GM12878 (cell line): ENCODE data around the gene HBB. TPM values are rescaled to one million over a fixed set of nuclear protein-coding genes. Genes with fewer than 3 reads are reported as not detected.

ENCODE experiments used
- ATAC-seq: fragments of 200-7000 bp; cut with Tn5 transposase; 3 replicates; pipeline ENCODE4 v1.9.1; 2020; ENCODE audit warnings: mild to moderate bottlenecking, moderate library complexity
- BruUV-seq: library from RNA; stranded (reverse); fragments of 400-500 nt; replicated peaks from 2 replicates; lab custom pipeline; 2021; lab: Mats Ljungman, UMichigan
- CTCF ChIA-PET: fragments of 300-600 bp; sonication (Branson Sonifier 250); formaldehyde crosslinking; extraction: SDS; loops from one replicate; lab custom pipeline; 2021; ENCODE audit warnings: inconsistent platforms; lab: Yijun Ruan, JAX
- POLR2A ChIA-PET: fragments of 350-600 bp; formaldehyde crosslinking; extraction: SDS; loops from one replicate; lab custom pipeline; 2021; ENCODE audit warnings: inconsistent platforms; lab: Charles Lee
- RAD21 ChIA-PET: fragments of 300-600 bp; sonication (Branson Sonifier 250); formaldehyde crosslinking; loops from one replicate; lab custom pipeline; 2023; ENCODE audit warnings: antibody characterized with exemption; ENCODE audit not compliant: unreplicated experiment; lab: Charles Lee
- SMC1A ChIA-PET: fragments of 300-600 bp; sonication (Branson Sonifier 250); formaldehyde crosslinking; loops from one replicate; lab custom pipeline; 2023; ENCODE audit not compliant: unreplicated experiment, uncharacterized antibody; lab: Charles Lee
- DNase-seq: peaks from one replicate; pipeline ENCODE4 v3.0.0-alpha.2; 2011; ENCODE audit warnings: low read depth, low spot score
- FAIRE-seq: peaks from 3 replicates; lab custom pipeline; 2011; peaks lifted over from hg19 to GRCh38; lab: Jason Lieb, UNC
- H2AFZ ChIP-seq: 2 replicates; pipeline ENCODE4 v1.6.0; 2011; ENCODE audit warnings: low read depth, low read length, control low read depth; ENCODE audit not compliant: control insufficient read depth
- H3K27ac ChIP-seq: 2 replicates; pipeline ENCODE4 v1.5.1; 2011; ENCODE audit warnings: control low read depth; ENCODE audit not compliant: control insufficient read depth, insufficient read depth
- H3K27me3 ChIP-seq, 2 experiments: replicated peaks in 1 of 2; 2 replicates each; pipeline versions ENCODE4 v1.6.0 to v1.6.1; 2011; ENCODE audit warnings: low read length in 1 of 2; ENCODE audit not compliant: control insufficient read depth in 2 of 2, insufficient read depth in 2 of 2
- H3K36me3 ChIP-seq, 2 experiments: 2 replicates each; pipeline ENCODE4 v1.5.1; 2011; ENCODE audit warnings: low read length in 1 of 2; ENCODE audit not compliant: control insufficient read depth in 2 of 2, insufficient read depth in 2 of 2
- H3K4me1 ChIP-seq: 2 replicates; pipeline ENCODE4 v1.6.1; 2011; ENCODE audit warnings: mild to moderate bottlenecking, low read length, moderate library complexity, mixed read lengths; ENCODE audit not compliant: control insufficient read depth, insufficient read depth
- H3K4me2 ChIP-seq: 2 replicates; pipeline ENCODE4 v1.6.0; 2011; ENCODE audit warnings: control low read depth; ENCODE audit not compliant: control insufficient read depth, insufficient read depth
- H3K4me3 ChIP-seq: fragments of 200-600 bp; sonication (generic); 2 replicates; pipeline ENCODE4 v1.5.1; 2016
- H3K79me2 ChIP-seq: 2 replicates; pipeline ENCODE4 v1.6.0; 2011; ENCODE audit warnings: low read length; ENCODE audit not compliant: control insufficient read depth, insufficient read depth
- H3K9ac ChIP-seq: 2 replicates; pipeline ENCODE4 v1.8.0; 2011; ENCODE audit warnings: low read length, control low read depth, mixed read lengths; ENCODE audit not compliant: control insufficient read depth, insufficient read depth
- H3K9me3 ChIP-seq: replicated peaks from 3 replicates; pipeline ENCODE4 v1.5.1; 2011; ENCODE audit warnings: mild to moderate bottlenecking, low read length; ENCODE audit not compliant: control insufficient read depth, insufficient read depth
- H4K20me1 ChIP-seq: 2 replicates; pipeline ENCODE4 v1.6.0; 2011; ENCODE audit not compliant: control insufficient read depth, insufficient read depth
- CBX5 ChIP-seq: sonication (generic); IDR thresholded peaks from 2 replicates; pipeline ENCODE4 v1.6.1; 2016; ENCODE audit warnings: low read depth, moderate library complexity, mild to moderate bottlenecking, inconsistent platforms
- CHD1 ChIP-seq: IDR thresholded peaks from 2 replicates; pipeline ENCODE4 v1.6.1; 2012; ENCODE audit warnings: low read depth, low read length, improper control_type of control experiment
- CHD2 ChIP-seq: IDR thresholded peaks from 2 replicates; pipeline ENCODE4 v1.6.1; 2011; ENCODE audit warnings: low read depth, low read length, improper control_type of control experiment, borderline replicate concordance
- CHD4 ChIP-seq: fragments of 200-600 bp; sonication (generic); IDR thresholded peaks from 2 replicates; pipeline ENCODE4 v1.6.1; 2016; ENCODE audit warnings: mild to moderate bottlenecking
- IKZF2 ChIP-seq, 2 experiments: fragments of 450-650 bp; IDR thresholded peaks; 2 replicates each; pipeline ENCODE4 v1.6.1; 2017; ENCODE audit warnings: mild to moderate bottlenecking in 2 of 2, moderate library complexity in 2 of 2
- IRF4 ChIP-seq: IDR thresholded peaks from 2 replicates; pipeline ENCODE4 v1.6.1; 2011; ENCODE audit warnings: low read depth, low read length
- MXI1 ChIP-seq: fragments of 150-350 bp; IDR thresholded peaks from 2 replicates; pipeline ENCODE4 v1.6.1; 2011; ENCODE audit warnings: low read depth, mild to moderate bottlenecking, inconsistent platforms, low read length, improper control_type of control experiment
- RFX5 ChIP-seq: IDR thresholded peaks from 2 replicates; pipeline ENCODE4 v1.6.1; 2011; ENCODE audit warnings: low read depth, low read length, improper control_type of control experiment
- SMC3 ChIP-seq: IDR thresholded peaks from 2 replicates; pipeline ENCODE4 v1.6.1; 2011; ENCODE audit warnings: low read length, improper control_type of control experiment, borderline replicate concordance
- SUZ12 ChIP-seq: fragments of 200-600 bp; sonication (generic); IDR thresholded peaks from one replicate; pipeline ENCODE4 v1.6.1; 2018; ENCODE audit warnings: antibody characterized with exemption, mild to moderate bottlenecking; ENCODE audit not compliant: unreplicated experiment
- WRNIP1 ChIP-seq: IDR thresholded peaks from 2 replicates; pipeline ENCODE4 v1.6.1; 2011; ENCODE audit warnings: low read depth, low read length, improper control_type of control experiment, borderline replicate concordance
- WGBS: methylation state at CpG from one replicate; pipeline ENCODE4 v1.1.6; 2016; ENCODE audit warnings: low lambda C conversion rate; ENCODE audit not compliant: insufficient replicate concordance, insufficient coverage; ENCODE audit errors: missing lambda C conversion rate; 5-methylcytosine and 5-hydroxymethylcytosine counted together
- in situ Hi-C: fragments of 300-500 bp; cut with MboI; formaldehyde crosslinking; loops from 9 replicates; pipeline ENCODE4 v1.14.3; 2018; ENCODE audit warnings: mixed read lengths
- intact Hi-C: fragments of 100-400 bp; cut with micrococcal nuclease; formaldehyde crosslinking; loops from one replicate; pipeline ENCODE4 v1.14.2; 2022; ENCODE audit not compliant: unreplicated experiment
- polyA plus RNA-seq, 11 experiments: library from polyadenylated mRNA; depleted of rRNA in 4 of 11; unstranded in 6 of 11; stranded (reverse) in 5 of 11; fragments of >200 nt; fragmentation: Nextera tagmentation in 4 of 11; fragmentation: Illumina TruSeq in 1 of 11; extraction: Ambion mirVana in 4 of 11; extraction: Trizol in 1 of 11; gene quantifications; 1 replicate in 1 of 11; 2 replicates in 10 of 11; pipeline versions ENCODE4 v1.2.1 to v1.2.3, GENCODE V29; 2011 to 2016; ENCODE audit warnings: inconsistent platforms in 2 of 11, missing spikeins in 2 of 11, low read depth in 1 of 11
- total RNA-seq, 4 experiments: library from RNA; depleted of rRNA in 3 of 4; stranded (reverse); fragments of >200 nt in 3 of 4; fragmentation: Illumina TruSeq in 1 of 4; extraction: Trizol in 1 of 4; gene quantifications; 2 replicates each; pipeline versions ENCODE4 v1.2.1 to v1.2.3, GENCODE V29; 2013 to 2021
- TF ChIP-seq, protein P1 (sequence below): fragments of 450-650 bp; IDR thresholded peaks from 2 replicates; pipeline ENCODE4 v1.6.1; 2018; ENCODE audit warnings: mild to moderate bottlenecking, low read depth, moderate library complexity; ENCODE audit not compliant: partially characterized antibody
- TF ChIP-seq, protein P2 (sequence below): fragments of 450-650 bp; formaldehyde crosslinking; IDR thresholded peaks from 2 replicates; pipeline ENCODE4 v1.5.0; 2022; ENCODE audit warnings: mild to moderate bottlenecking, missing genetic modification characterization

The HBB gene
- total and polyA plus RNA-seq, 10 of the 15 experiments (the other 5 are each of a cell fraction or from before 2014, with no cell fraction given), result 0.36 TPM; not detected in 9

DNA sequence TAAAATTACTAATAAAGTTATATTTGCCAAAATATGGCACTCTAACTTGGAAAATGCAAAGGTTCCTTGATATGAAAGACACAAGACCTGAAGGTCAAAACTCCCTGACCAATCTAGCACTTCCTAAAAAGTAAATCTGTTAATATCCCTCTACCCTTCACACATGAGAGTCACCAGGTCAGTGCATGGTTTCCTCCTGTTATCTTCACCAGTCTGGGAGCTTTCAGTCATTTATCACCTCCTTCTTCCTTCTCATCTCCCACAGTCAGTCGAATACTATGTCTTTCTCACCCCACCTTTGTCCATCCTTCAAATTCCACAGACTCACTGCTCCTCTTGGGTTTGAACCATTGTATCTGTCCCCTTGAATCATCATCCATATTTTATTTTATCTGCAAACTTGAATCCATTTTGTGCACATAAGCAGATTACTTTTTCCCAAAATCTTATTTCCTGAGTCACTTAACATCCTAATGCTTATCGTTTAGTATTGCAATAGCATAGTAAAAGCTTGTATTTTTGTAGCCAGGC is 40.2 kb upstream of the HBB start:
- FAIRE-seq, result no peak
- in situ Hi-C loops, result no loop called here
- no TSS peak for BruUV-seq

DNA sequence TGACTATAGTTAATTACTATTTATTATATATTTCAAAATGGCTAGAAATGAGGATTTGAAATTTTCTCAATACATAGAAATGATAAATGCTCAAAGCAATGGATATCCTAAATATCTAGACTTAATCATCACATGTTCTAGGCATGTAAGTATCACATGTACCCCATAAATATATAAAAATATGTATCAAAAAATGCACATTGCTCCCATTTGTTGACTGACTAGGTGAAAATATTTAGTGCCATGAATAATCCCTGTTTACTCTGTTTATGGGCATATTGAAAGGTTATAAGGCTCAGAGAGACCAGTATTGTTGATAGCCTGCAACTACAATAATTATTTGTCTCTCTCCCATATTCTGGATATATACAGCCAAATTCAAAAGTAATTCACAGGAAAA is 39.7 kb upstream of the HBB start:
- SMC1A ChIA-PET, result no interaction called here
- intact Hi-C loops, result no loop called here
- in situ Hi-C loops, result no loop called here
- TF ChIP-seq CHD1 (no peak), IRF4 (no peak), CHD4 (no peak), WRNIP1 (no peak), SUZ12 (no peak), IKZF2 (IDR thresholded peaks at IDR 0.05) (no peak), RFX5 (no peak), SMC3 (no peak)
- TF ChIP-seq, protein P1, sequence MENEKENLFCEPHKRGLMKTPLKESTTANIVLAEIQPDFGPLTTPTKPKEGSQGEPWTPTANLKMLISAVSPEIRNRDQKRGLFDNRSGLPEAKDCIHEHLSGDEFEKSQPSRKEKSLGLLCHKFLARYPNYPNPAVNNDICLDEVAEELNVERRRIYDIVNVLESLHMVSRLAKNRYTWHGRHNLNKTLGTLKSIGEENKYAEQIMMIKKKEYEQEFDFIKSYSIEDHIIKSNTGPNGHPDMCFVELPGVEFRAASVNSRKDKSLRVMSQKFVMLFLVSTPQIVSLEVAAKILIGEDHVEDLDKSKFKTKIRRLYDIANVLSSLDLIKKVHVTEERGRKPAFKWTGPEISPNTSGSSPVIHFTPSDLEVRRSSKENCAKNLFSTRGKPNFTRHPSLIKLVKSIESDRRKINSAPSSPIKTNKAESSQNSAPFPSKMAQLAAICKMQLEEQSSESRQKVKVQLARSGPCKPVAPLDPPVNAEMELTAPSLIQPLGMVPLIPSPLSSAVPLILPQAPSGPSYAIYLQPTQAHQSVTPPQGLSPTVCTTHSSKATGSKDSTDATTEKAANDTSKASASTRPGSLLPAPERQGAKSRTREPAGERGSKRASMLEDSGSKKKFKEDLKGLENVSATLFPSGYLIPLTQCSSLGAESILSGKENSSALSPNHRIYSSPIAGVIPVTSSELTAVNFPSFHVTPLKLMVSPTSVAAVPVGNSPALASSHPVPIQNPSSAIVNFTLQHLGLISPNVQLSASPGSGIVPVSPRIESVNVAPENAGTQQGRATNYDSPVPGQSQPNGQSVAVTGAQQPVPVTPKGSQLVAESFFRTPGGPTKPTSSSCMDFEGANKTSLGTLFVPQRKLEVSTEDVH, result no peak
- TF ChIP-seq, protein P2, sequence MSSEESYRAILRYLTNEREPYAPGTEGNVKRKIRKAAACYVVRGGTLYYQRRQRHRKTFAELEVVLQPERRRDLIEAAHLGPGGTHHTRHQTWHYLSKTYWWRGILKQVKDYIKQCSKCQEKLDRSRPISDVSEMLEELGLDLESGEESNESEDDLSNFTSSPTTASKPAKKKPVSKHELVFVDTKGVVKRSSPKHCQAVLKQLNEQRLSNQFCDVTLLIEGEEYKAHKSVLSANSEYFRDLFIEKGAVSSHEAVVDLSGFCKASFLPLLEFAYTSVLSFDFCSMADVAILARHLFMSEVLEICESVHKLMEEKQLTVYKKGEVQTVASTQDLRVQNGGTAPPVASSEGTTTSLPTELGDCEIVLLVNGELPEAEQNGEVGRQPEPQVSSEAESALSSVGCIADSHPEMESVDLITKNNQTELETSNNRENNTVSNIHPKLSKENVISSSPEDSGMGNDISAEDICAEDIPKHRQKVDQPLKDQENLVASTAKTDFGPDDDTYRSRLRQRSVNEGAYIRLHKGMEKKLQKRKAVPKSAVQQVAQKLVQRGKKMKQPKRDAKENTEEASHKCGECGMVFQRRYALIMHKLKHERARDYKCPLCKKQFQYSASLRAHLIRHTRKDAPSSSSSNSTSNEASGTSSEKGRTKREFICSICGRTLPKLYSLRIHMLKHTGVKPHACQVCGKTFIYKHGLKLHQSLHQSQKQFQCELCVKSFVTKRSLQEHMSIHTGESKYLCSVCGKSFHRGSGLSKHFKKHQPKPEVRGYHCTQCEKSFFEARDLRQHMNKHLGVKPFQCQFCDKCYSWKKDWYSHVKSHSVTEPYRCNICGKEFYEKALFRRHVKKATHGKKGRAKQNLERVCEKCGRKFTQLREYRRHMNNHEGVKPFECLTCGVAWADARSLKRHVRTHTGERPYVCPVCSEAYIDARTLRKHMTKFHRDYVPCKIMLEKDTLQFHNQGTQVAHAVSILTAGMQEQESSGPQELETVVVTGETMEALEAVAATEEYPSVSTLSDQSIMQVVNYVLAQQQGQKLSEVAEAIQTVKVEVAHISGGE (CRISPR knock-in tag), result no peak

More for the DNA sequence above, 40.2 kb upstream of the HBB start:
- Histone ChIP-seq H3K79me2 (no peaks in the 10 kb centered on the region), H3K4me2 (no peak overlapping the region), H3K4me1 (no peaks in the 10 kb centered on the region), H3K4me3 (no peak overlapping the region), H3K27ac (no peak overlapping the region), H4K20me1 (no peaks in the 10 kb centered on the region), H3K9ac (no peak overlapping the region), H2AFZ (no peak overlapping the region), H3K27me3 (no peaks in the 10 kb centered on the region), H3K9me3 (no peaks in the 10 kb centered on the region), H3K36me3 (no peaks in the 10 kb centered on the region)
- no peak for DNase-seq
- TF ChIP-seq CHD2 (no peak), CBX5 (no peak), MXI1 (no peak)
- intact Hi-C loops, result no loop called here
- ChIA-PET CTCF (no interaction called here), RAD21 (no interaction called here), SMC1A (interaction anchor here (1.1 kb wide), 1 partner anchor 8 kb away, joined by 3 read pairs; no protein-coding TSS in a partner anchor), POLR2A (no interaction called here)
- no peak for ATAC-seq
- WGBS, result 3% methylated on average over 2 of the region's 2 CpGs

More for the DNA sequence above, 39.7 kb upstream of the HBB start:
- ChIA-PET RAD21 (no interaction called here), CTCF (no interaction called here), POLR2A (no interaction called here)
- no peak overlapping the region for H3K4me2 ChIP-seq
- H3K27me3 ChIP-seq, result no peaks in the 10 kb centered on the region
- FAIRE-seq, result no peak
- no peaks in the 10 kb centered on the region for H3K4me1 ChIP-seq
- ATAC-seq, result no peak
- DNase-seq, result no peak
- H3K9ac ChIP-seq, result no peak overlapping the region
- H3K9me3 ChIP-seq, result no peaks in the 10 kb centered on the region
- no peak overlapping the region for H3K27ac ChIP-seq
- H4K20me1 ChIP-seq, result no peaks in the 10 kb centered on the region
- no peak overlapping the region for H2AFZ ChIP-seq
- no peaks in the 10 kb centered on the region for H3K79me2 ChIP-seq
- BruUV-seq, result no TSS peak
- no peaks in the 10 kb centered on the region for H3K36me3 ChIP-seq
- no peak overlapping the region for H3K4me3 ChIP-seq
